Activated T-cell treated with anti-CD3 and anti-CD28 coated beads for 4 hours (primary cell): ENCODE measurements around the gene ASAP3.
"Not testable (repeated sequence)": the region's sequence is repeated elsewhere in the genome, so short reads cannot be mapped to it uniquely, and the experiment has no call there.

Experiments
- DNase-seq: peaks from one replicate; pipeline ENCODE4 v3.0.0-alpha.2; 2020

ASAP3 gene

GRCh38 chr1:23394181-23394580 lies 89.8 kb downstream of the ASAP3 start:
- DNase-seq = no peak

- DNase-seq = no peak
These were observed 90.3 kb downstream of the ASAP3 start for GRCh38 chr1:23393706-23394105.

GRCh38 chr1:23392125-23392855 lies 91.7 kb downstream of the ASAP3 start:
- DNase-seq = no peak

- no peak for DNase-seq
These were observed 94.1 kb downstream of the ASAP3 start for GRCh38 chr1:23389837-23390321.

GRCh38 chr1:23387494-23387893 lies 96.5 kb downstream of the ASAP3 start:
- DNase-seq = no peak

- DNase-seq = no peak
These were observed 98.8 kb downstream of the ASAP3 start for GRCh38 chr1:23385119-23385621.

GRCh38 chr1:23384312-23385058 lies 99.5 kb downstream of the ASAP3 start:
- no peak for DNase-seq

GRCh38 chr1:23383577-23384311 lies 100.2 kb downstream of the ASAP3 start:
- DNase-seq = no peak

- no peak for DNase-seq
These were observed 102.6 kb downstream of the ASAP3 start for GRCh38 chr1:23381233-23381885.

DNA sequence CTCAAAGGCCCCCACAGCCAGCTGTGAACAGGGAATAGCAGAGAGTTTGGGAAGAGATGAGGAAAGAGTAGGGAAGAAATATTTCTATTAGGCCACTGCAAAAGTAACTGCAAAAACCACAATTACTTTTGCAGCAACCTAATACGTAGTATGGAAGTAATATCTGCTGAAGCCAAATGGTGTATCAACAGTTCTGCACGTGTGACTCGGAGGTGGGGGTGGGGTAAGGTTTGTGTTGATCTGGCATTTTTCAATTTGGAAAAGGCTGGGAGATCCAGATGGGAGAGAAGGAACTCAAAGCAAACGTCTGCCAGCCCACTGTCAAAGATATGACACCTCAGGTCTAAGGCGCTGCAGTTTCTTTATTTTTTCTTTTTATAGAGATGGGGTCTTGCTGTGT lies 103.3 kb downstream of the ASAP3 start:
- DNase-seq = no peak

DNA sequence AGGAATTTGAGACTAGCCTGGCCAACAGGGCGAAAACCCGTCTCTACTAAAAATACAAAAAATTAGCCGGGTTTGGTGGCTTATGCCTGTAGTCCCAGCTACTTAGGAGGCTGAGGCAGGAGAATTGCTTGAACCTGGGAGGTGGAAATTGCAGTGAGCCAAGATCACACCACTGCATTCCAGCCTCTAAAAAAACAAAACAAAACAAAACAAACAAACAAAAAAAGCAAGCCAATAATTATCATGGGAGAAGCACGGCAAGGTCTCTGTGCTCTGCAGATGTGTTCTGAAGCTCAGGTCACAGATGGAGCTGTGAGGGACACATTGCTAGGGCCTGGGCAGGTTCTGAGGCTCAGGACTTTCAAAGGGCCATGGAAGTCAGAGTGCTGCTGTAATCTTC lies 103.7 kb downstream of the ASAP3 start:
- DNase-seq = not testable (repeated sequence)
